Measurements from ENCODE around the gene APOBEC4. TPM values are rescaled to one million over a fixed set of nuclear protein-coding genes. Genes with fewer than 3 reads are reported as not detected.

APOBEC4 gene
- total RNA-seq, 1 donor from 2014 or later, result not detected

DNA sequence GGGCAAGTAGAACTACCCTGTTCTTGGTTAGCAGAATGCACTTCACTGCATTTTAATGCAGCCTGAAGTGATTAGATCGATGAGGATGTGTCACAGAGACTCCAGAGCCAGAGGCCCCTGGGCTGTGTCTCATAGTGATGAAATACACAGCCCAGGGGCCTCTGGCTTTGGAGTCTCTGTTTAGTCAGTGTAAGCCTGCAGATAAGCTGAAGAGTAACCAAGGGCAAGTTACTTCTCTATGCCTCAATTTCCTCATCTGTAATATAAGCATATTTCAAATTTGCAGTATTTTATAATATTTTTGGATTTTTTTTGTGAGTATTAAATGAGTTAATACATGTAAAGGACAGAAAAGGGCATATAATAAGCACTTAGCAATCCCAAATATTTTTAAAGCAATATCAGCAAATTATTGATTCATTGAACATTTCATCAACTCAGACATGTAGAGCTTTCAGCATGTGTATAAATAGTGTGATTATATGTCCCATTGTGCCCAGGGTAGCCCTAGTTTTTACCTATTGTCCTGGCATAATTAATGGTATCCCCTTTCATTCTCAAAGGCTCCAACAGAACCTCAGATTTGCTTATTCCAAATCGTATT is 23.6 kb upstream of the APOBEC4 start:
- intact Hi-C loops (cut with DNase I), result no loop called here
- ATAC-seq (ENCODE audit: poor library complexity), result peak; percentile 46
- peak; percentile 36 for DNase-seq

DNA sequence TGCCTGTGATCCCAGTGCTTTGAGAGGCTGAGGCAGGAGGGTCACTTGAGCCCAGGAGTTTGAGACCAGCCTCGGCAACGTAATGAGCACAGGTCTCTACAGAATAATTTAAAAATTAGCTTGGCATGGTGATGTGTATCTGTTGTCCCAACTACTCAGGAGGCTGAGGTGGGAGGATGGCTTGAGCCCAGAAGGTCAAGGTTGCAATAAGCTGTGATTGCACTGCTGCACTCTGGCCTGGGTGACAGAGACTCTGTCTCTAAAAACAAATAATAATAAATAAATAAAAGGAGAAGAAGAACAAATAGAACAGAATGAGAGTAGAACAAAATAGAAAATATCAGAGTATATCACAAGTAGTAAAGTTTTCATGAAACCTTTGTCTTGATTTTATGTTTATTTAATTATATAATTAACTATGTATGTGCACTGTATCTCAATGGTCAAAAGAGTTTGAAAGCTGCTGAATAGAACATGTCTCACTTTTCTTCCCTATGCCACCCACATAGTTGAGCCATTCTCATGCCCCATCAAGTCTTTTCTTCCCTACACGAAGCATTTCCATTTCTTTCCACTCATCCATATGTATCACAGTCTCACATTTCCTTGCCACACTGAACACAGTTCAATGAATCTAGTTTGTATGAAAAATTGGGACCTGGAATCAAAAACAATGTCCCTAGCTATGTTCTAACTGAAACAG is 22.9 kb upstream of the APOBEC4 start:
- ATAC-seq (ENCODE audit: poor library complexity) (no peak), DNase-seq (no peak)
- intact Hi-C loops (cut with DNase I), result no loop called here

DNA sequence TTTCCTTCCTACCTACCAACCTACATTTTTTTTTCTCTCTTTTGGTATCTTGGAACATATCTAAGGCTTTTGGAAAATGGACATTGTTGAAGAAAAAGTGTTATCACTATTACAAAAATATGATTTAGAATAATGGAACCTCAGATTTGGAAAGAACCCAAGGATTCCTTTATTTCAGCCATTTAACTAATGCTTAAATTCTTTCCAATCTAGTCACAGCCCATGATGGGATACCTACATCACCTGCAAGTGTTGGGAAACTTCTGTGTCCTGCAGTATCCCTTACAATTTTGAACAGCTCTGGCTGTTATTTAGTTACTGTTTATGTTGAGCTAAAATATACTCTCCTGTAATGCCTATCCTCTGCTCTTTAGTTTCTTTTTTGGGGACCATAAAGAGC is 22.3 kb upstream of the APOBEC4 start:
- ATAC-seq (ENCODE audit: poor library complexity), result no peak

DNA sequence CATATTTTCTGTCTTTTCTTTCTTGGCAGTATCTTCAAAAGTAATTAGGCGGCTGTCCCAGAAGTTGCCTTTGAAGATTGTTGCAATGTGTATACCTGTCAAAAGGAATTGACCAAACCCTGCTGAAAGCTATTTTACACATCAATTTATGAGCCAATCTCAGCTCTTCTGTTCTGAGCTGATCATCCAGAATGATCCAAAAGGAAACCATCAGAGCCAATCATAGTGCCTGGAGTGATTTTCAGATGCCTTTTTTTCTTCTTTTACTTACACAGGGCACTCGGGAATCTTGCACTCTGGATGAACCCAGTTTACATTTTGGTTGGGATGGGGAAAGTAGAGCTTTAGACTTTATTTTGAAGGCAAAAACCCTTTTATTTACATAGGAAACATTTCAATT is 21.8 kb upstream of the APOBEC4 start:
- ATAC-seq (ENCODE audit: poor library complexity) (peak; percentile 24), DNase-seq (no peak)
- intact Hi-C loops (cut with DNase I), result no loop called here

More for the DNA sequence above, 22.3 kb upstream of the APOBEC4 start:
- no peak for DNase-seq
- intact Hi-C loops (cut with DNase I), result no loop called here

DNA sequence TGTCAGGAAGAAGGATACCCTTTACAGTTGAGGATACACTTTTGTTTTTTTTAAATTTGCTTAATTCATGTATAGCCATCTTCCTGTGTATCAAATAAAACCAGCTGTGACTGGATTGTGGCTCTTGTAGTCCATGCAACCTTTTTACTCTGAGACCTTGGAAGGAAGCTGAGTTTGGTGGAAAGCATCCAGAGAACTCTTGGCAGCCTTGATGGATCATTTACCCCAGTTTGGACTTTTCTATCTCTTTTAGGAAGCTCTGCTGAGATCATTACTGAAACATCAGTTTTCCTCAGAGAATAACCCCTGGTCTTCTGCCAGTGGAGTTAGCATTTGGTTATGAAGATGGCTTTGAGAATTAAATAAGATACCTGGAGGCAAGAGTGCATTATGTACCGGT is 21.2 kb upstream of the APOBEC4 start:
- DNase-seq, result peak; percentile 25

DNA sequence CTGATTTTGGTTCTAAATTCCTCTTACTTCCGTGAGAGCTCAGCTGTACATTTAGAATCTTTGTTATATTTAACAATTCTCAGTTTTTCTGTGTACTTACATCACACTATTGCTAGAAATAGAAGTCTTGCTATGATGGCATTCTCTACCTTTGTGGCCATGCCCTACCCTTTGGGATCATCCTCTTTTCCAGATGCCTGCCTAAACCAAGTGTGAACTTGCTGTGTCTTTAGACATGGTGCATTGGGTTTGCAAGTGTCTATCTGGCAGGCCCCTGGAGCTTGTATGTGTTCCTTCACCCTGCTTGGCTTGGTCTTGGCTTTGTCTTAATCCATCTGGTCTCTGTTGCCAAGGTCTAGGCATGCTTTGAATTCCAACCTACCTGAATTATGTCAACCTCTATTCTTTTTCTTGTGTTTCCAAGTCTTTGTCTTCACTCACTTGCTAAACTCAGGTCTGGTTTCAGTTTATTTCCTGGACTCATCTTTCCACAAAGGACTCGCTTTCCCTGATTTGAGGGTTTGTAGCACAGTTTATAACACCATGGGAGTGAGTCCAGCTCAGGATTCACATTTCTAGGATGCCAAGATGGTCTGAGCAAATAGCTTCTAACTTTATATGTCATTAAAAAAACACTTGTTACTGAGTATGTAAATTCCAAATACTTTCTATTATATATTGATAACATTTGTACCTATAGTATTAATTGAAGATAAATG is 20.6 kb upstream of the APOBEC4 start:
- intact Hi-C loops (cut with DNase I), result no loop called here
- DNase-seq, result no peak
- no peak for ATAC-seq (ENCODE audit: poor library complexity)

More for the DNA sequence above, 21.2 kb upstream of the APOBEC4 start:
- ATAC-seq (ENCODE audit: poor library complexity), result peak; percentile 79
- intact Hi-C loops (cut with DNase I), result no loop called here

DNA sequence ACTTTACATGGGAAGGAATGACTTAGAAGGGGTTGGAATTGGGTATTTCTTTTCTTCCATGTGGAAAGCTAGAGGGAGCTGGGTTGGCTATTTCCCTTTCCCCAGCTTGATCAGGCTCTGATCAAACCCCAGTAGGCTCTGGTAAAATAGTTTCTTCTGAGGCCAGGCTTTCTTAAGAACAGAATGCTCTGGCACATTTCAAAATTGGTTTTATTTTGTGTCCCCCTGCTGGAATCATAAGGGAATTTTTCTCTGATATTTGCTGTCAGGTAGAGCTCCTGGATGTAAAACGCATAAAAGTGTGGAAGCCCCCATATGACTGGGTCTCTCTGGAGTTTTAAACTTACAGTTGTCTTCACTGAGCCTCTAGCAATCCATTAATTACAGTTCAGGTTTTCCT is 17.1 kb upstream of the APOBEC4 start:
- ATAC-seq (ENCODE audit: poor library complexity) (no peak), DNase-seq (no peak)
- intact Hi-C loops (cut with DNase I), result no loop called here

DNA sequence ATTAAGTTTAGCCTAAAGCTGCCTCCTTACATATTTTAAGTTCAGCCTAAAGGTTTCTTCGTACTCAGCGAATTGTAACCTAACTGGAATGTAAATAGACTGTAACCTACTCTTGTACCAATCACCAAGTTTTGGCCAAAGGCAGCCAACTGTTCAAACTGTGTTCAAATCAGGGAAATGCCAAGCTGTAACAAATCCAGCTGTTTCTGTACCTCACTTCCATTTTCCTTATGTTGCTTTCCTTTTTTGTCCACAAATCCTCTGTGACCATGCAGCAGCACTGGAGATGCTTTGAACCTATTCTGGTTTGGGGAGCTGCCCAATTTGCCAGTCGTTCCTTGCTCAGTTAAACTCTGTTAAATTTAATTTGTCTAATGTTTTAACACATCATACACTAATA is 3.2 kb upstream of the APOBEC4 start:
- DNase-seq (no peak), ATAC-seq (ENCODE audit: poor library complexity) (no peak)
- intact Hi-C loops (cut with DNase I), result loop anchor here (5.0 kb wide), 1 partner anchor 261 kb away; no protein-coding TSS in a partner anchor

DNA sequence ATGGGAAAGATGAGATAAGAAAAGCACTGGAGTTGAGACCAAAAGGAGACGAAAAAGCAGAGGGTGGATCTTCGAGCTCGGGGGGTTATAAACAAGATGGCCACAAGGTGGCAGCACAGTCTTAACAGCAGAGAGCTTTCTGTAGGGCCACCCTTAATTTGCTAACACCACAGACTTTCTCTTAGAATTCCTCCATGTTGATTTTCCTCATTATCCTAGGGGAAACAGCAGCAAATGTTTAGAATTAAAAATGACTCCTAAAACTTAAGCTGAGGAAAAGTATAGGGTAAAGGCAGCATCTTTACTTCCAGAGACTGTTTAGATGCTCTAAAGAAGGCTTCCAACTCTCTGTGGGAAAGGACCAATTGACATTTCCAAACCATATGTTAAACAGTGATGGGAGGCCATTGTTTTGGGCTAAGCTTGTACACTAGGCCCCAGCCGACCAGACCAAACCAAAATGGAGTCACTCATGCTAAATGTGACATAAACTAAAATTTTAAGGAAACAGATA is 2.5 kb upstream of the APOBEC4 start:
- ATAC-seq (ENCODE audit: poor library complexity) (peak; percentile 79), DNase-seq (peak; percentile 84)
- intact Hi-C loops (cut with DNase I), result loop anchor here (5.0 kb wide), 1 partner anchor 262 kb away; no protein-coding TSS in a partner anchor

DNA sequence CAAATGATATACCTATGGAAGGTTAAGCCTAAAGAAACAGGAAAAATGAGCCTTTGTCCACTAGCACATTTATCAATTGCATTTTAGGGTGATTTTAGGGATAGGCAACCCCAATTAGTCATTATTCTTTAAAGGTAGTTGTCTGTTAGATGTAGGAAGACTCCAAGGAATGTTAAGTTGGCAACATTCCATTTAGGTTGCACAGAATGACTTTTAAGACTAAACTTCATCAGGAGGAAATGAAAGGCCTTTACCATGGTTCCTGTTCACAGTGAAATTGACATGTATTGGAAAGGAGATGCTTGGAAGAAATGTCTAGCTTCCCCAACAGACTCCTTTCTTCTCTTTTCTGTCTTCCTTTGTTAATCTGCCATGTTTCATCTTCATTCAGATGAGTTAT is 1.6 kb upstream of the APOBEC4 start:
- intact Hi-C loops (cut with DNase I), result loop anchor here (5.0 kb wide), 1 partner anchor 263 kb away; no protein-coding TSS in a partner anchor
- DNase-seq, result no peak
- ATAC-seq (ENCODE audit: poor library complexity), result no peak

DNA sequence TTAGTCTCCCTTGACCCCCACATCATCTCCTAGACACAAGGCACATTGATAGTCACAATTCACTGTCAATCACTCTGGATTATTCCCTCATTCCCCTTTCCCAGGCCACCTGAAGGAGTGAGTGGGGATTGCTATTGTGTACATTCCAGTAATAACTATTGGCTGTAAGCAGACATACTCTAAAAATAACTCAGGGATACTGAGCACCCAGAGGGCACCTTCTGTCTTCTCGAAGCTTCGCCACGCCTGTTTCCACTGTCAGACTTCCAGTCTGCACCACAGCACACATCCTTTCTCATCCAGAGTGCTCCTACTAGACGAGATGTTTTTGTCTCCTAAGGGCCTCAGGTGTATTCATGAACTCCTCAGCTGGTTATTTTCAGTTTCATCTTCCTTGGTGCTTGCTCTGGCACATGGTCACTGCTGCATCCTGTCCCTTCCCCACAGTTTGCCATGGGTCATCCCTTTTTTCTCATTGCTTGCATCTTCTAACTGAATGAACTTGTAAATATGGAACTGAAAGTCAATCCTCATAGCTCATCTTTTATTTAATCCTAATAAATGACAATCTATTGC is 848 bp upstream of the APOBEC4 start:
- ATAC-seq (ENCODE audit: poor library complexity) (peak; percentile 55), DNase-seq (no peak)
- intact Hi-C loops (cut with DNase I), result no loop called here

DNA sequence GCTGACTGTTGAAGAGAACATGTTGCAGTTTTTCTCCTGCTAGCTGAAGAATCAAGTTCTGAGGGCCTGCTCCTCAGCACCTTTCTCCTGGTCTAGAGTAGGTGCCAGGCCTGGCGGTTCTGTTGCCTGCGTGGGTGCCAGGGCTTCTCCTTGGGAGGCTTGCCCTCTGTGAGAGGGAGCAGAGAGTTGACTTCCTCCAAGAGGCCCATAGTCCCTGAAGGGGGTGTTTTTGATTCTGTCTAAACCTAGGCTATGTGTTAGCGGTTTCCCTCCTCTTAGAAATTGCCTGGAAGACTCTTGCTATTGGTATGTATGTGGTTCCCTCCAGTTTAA is 312 bp upstream of the APOBEC4 start:
- intact Hi-C loops (cut with DNase I), result no loop called here
- peak; percentile 35 for ATAC-seq (ENCODE audit: poor library complexity)
- DNase-seq, result no peak

DNA sequence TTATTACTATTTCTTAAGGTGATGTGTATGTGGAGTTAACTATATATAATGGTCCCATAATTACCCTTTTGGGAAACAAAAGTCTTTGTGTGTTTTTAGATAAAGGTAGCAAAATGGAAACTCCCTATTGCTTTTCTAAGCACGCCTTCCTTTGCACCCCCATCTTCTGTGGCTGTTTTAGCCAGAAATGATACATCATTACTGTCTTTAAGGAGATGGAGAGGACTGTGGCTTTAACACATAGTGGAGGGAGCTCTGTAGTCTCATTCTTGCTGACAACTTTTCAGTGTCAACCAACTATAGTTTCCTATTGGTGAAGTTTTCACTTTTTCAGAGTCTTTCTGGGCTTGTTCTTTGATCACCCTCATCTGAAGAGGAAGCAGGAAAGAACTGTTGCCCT is 1.0 kb downstream of the APOBEC4 start:
- DNase-seq, result no peak
- intact Hi-C loops (cut with DNase I), result no loop called here
- ATAC-seq (ENCODE audit: poor library complexity), result no peak

DNA sequence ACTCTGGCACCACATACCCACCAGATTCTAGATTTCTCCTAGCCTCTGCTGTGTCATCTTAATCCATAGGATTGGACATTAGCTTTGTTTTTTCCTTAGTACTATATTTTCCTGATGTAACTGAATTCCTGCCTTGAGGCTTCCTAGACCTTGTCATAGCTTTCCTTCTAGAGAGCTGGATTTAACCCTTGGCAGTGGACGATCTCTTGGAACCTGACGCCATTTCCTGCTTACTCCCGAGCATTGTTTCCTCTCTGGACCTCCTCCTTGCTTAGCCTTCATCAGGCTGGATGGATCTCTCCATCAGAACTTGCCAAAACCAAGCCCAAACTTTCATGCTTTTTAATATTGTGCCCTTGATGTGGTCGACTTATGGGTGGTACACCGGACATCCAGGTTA is 1.5 kb downstream of the APOBEC4 start:
- no peak for ATAC-seq (ENCODE audit: poor library complexity)
- intact Hi-C loops (cut with DNase I), result no loop called here
- no peak for DNase-seq

DNA sequence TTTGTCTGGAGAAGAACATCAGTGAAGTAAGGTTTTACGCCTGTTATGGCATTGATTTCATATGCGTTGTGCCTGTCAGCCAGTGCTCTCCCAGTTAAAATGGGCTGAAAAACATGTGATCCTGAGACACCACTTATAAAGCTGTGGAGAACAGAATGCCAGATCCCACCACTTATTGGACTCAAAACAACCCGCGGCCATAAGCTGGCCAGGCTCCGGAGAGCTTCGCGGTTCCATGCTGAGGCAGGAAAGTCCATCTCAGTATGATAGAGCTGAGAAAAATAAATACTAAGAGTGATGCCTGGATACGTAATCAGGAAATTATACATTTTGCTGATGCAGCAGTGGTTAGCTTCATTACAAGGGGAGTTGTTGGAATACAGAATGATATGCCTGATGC is 5.1 kb downstream of the APOBEC4 start:
- no peak for ATAC-seq (ENCODE audit: poor library complexity)
- intact Hi-C loops (cut with DNase I), result no loop called here
- no peak for DNase-seq

DNA sequence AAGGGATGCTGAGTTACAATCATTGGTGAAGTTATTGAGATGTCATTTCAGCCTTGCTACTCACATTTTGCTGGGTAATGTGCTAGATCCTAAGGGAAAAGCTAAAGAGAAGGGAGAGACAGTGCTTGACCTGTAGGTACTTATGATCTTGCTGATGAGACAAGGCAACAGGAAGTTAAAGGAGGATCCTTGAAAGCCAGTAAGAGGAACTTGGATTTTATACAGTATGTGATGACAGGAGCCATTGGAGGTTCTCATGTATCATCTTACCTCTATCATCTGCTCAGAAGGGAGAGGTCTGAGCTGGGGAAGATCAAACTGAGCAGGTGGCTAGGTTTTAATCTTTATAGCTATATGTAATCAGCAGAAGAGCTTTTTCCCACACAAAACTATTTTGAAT is 6.3 kb downstream of the APOBEC4 start:
- intact Hi-C loops (cut with DNase I), result no loop called here
- ATAC-seq (ENCODE audit: poor library complexity) (no peak), DNase-seq (no peak)

DNA sequence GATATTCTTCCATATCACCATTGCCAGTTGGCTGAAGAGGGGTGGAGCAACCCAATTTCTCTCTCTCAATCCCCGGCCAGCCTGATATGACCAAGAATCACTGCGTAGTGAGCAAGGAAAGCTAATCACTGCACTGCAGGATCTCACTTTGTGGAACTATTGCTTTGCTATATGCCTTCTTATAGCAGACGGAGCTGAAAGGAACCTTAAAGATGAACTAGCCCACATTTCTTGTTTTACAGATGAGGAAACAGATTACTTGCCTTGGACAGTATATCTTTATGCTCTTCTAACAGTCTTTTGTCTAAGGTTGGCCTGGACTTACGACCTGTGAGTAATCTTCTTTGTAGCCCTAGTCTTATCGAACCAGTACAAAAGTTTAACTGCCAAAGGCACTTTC is 7.6 kb downstream of the APOBEC4 start:
- intact Hi-C loops (cut with DNase I), result no loop called here
- DNase-seq, result no peak
- no peak for ATAC-seq (ENCODE audit: poor library complexity)

DNA sequence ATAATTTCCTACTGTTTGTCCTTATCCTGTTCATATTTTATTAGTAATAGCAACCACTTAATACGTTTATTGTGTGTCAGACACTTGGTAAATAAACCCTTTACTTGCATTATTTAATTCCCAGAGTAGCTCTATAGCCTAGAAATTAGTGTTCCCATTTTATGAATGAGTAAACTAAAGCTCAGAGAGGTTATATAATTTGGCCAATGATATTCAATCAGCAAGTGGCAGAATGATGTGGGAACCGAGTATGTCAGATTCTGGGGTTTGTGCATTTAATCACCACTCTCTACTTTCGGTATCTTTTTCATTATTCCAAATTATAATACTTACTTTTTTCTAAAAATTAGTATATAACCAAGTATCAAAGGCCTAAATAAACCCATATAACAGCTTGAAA is 10.9 kb downstream of the APOBEC4 start:
- DNase-seq (no peak), ATAC-seq (ENCODE audit: poor library complexity) (no peak)
- intact Hi-C loops (cut with DNase I), result no loop called here

DNA sequence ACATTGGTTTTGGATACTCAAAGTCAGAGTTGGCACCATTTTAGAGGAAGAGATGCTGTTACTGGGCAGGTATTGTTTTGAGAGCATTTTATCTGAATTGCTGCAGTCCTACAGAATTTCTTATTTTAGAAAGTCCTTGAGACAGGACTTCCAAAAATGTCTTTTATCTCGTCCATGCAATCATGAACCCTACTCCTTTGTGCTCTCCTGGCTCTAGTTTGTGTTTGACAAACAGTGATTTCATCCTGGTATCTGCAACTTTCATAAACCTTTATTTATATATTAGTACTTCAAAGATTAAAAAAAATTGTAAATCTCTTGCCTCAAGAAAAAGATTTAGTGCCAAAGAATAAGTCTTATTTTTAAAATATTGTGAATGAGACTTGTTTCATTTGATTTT is 12.9 kb downstream of the APOBEC4 start:
- no peak for DNase-seq
- intact Hi-C loops (cut with DNase I), result no loop called here
- no peak for ATAC-seq (ENCODE audit: poor library complexity)
